ENCODE results near the gene KIF2A. TPM values are rescaled to one million over a fixed set of nuclear protein-coding genes. Genes with fewer than 3 reads are reported as not detected.

The KIF2A gene
- total and polyA plus RNA-seq, 2 of the 8 experiments (the other 6 are each of a cell fraction or from before 2014, with no cell fraction given): 18.4 to 97.1 TPM

GRCh38 chr5:62305715-62306322 lies at the start of gene KIF2A (continued):
- TF ChIP-seq CEBPB (IDR thresholded peaks at IDR 0.05; ENCODE audit: low read depth, low read length): no peak
- TF ChIP-seq, protein P1, sequence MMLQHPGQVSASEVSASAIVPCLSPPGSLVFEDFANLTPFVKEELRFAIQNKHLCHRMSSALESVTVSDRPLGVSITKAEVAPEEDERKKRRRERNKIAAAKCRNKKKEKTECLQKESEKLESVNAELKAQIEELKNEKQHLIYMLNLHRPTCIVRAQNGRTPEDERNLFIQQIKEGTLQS (IDR thresholded peaks at IDR 0.05; ENCODE audit: insufficient read depth, low read depth, low read length): 0 out of 2 replicates have a peak, but pooled peaks have one; percentile 56
- no peak for TF ChIP-seq HDAC6 (IDR thresholded peaks at IDR 0.05; ENCODE audit: low read depth, low read length)
- TF ChIP-seq MAFK (IDR thresholded peaks at IDR 0.05; ENCODE audit: low read depth, low read length): no peak
- TF ChIP-seq BRCA1 (IDR thresholded peaks at IDR 0.05; ENCODE audit: low read depth, low read length): no peak
- 0 out of 3 replicates have a peak, but pooled peaks of 1 of the 2 experiments have one; percentile 4 for TF ChIP-seq EP300 (IDR thresholded peaks at IDR 0.05; ENCODE audit: borderline replicate concordance in 1 of 2, low read depth in 2 of 2, low read length in 2 of 2)
- TF ChIP-seq KDM4A (IDR thresholded peaks at IDR 0.05; ENCODE audit: low read depth, low read length, severe bottlenecking): peak; percentile 77
- TF ChIP-seq, protein P2, sequence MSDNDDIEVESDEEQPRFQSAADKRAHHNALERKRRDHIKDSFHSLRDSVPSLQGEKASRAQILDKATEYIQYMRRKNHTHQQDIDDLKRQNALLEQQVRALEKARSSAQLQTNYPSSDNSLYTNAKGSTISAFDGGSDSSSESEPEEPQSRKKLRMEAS (IDR thresholded peaks at IDR 0.05): peak; percentile 99
- no peak for TF ChIP-seq YY1 (IDR thresholded peaks at IDR 0.05; ENCODE audit: low read depth, low read length)
- no peak for TF ChIP-seq SAP30 (IDR thresholded peaks at IDR 0.05; ENCODE audit: insufficient read depth, insufficient replicate concordance, low read length)
- TF ChIP-seq TCF12 (IDR thresholded peaks at IDR 0.05; ENCODE audit: low read depth, low read length): 0 out of 2 replicates have a peak, but pooled peaks have one; percentile 39
- 0 out of 2 replicates have a peak, but pooled peaks have one; percentile 44 for TF ChIP-seq SP4 (IDR thresholded peaks at IDR 0.05; ENCODE audit: low read length)
- no peak for TF ChIP-seq SP1 (IDR thresholded peaks at IDR 0.05; ENCODE audit: low read depth, low read length)
- TF ChIP-seq TBP (IDR thresholded peaks at IDR 0.05; ENCODE audit: low read depth, low read length): peak; percentile 40; the same call in 1 of the 2 replicates
- peak; percentile 57 for TF ChIP-seq PHF8 (conservative IDR thresholded peaks at IDR 0.05; ENCODE audit: low read depth, low read length)
- peak; percentile 72 for TF ChIP-seq USF2 (IDR thresholded peaks at IDR 0.05; ENCODE audit: low read length)
- TF ChIP-seq TAF1 (IDR thresholded peaks at IDR 0.05; ENCODE audit: low read depth, low read length): peak; percentile 49; the same call in 1 of the 2 replicates
- no peak for TF ChIP-seq SIRT6 (IDR thresholded peaks at IDR 0.05; ENCODE audit: low read length)
- TF ChIP-seq POLR2A (IDR thresholded peaks at IDR 0.05; ENCODE audit: control extremely low read depth in 1 of 2, low read depth in 2 of 2, low read length in 2 of 2): peak; percentile 67 to 74
- no peak for TF ChIP-seq BCL11A (IDR thresholded peaks at IDR 0.05; ENCODE audit: low read depth in 2 of 2, low read length in 2 of 2)
- TF ChIP-seq E2F6 (IDR thresholded peaks at IDR 0.05): peak; percentile 100
- TF ChIP-seq SUZ12 (IDR thresholded peaks at IDR 0.05; ENCODE audit: low read length): no peak
- no peak for TF ChIP-seq ZNF274 (IDR thresholded peaks at IDR 0.05; ENCODE audit: borderline replicate concordance, extremely low read depth, low read length)

Data from H1 (cell line).